Measurements from ENCODE around the gene TSPAN4. TPM values are rescaled to one million over a fixed set of nuclear protein-coding genes. Genes with fewer than 3 reads are reported as not detected.
A peak's percentile ranks its signal among the peaks of the same experiment; 100 is the strongest.

TSPAN4 gene
- total RNA-seq, 6 donors from 2014 or later: 91.3 to 181 (median 169) TPM

DNA sequence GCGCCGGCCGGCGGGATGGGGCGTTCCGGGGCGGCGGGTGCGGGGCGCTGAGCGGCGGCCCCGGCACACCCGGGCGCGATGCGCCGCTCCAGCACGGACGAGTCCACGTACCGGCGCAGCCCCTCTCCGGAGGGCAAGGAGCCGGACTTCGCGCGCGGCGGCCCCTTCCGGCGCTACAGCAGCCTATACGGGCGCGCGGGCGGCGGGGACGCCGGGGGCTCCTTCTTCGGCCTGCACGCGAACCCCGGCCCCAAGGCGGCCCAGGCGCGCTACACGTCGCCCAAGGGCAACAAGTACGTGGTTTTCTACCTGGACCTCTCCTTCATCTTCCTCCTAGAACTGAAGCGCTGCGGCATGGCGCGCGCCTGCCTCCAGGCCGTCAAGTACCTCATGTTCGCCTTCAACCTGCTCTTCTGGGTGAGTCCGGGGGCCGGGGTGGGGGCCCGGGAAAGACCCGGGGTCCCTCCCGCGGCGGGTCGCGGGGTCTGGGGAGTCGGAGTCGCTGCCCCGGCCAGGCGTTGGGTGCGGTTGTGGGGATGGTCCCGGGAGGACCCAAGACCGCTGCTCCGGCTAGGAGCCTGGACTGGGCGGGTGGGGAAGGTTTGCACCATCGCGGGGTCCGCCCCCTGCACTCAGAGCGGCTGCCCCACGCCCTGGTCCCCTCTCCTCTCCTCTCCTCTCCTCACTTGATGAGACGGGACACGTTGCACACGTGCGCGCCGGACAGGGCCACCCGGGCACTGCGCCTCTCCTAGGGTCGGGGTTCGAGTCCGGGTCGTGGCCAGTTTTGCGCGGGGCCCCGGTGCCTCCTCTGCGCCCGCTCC is 7.5 kb downstream of the TSPAN4 start:
- DNase-seq (peak in 1 of 2 donors; percentile 86), ATAC-seq (ENCODE audit: low FRiP score in 2 of 2) (no peak)
- Histone ChIP-seq H3K9me3 (no peaks in the 10 kb centered on the region), H3K27me3 (peaks cover 0 to 4% (median 0%) of the 10 kb centered on the region in 4 donors), H3K27ac (peak overlapping the region in 2 of 4 donors; percentile 58 to 61), H3K36me3 (peaks cover 0 to 25% (median 10%) of the 10 kb centered on the region in 4 donors), H3K4me3 (peak overlapping the region in 3 of 4 donors; percentile 47 to 58 (median 55)), H3K4me1 (peaks cover 38 to 61% (median 44%) of the 10 kb centered on the region in 4 donors)
- 56 to 58% methylated on average over 54 to 63 of the region's 97 CpGs for WGBS, 2 donors
- TF ChIP-seq POLR2AphosphoS5 (IDR thresholded peaks at IDR 0.05) (no peak), EP300 (IDR thresholded peaks at IDR 0.05) (no peak), POLR2A (IDR thresholded peaks at IDR 0.05) (no peak)
- TF ChIP-seq, protein P1, sequence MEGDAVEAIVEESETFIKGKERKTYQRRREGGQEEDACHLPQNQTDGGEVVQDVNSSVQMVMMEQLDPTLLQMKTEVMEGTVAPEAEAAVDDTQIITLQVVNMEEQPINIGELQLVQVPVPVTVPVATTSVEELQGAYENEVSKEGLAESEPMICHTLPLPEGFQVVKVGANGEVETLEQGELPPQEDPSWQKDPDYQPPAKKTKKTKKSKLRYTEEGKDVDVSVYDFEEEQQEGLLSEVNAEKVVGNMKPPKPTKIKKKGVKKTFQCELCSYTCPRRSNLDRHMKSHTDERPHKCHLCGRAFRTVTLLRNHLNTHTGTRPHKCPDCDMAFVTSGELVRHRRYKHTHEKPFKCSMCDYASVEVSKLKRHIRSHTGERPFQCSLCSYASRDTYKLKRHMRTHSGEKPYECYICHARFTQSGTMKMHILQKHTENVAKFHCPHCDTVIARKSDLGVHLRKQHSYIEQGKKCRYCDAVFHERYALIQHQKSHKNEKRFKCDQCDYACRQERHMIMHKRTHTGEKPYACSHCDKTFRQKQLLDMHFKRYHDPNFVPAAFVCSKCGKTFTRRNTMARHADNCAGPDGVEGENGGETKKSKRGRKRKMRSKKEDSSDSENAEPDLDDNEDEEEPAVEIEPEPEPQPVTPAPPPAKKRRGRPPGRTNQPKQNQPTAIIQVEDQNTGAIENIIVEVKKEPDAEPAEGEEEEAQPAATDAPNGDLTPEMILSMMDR (IDR thresholded peaks at IDR 0.05): no peak

DNA sequence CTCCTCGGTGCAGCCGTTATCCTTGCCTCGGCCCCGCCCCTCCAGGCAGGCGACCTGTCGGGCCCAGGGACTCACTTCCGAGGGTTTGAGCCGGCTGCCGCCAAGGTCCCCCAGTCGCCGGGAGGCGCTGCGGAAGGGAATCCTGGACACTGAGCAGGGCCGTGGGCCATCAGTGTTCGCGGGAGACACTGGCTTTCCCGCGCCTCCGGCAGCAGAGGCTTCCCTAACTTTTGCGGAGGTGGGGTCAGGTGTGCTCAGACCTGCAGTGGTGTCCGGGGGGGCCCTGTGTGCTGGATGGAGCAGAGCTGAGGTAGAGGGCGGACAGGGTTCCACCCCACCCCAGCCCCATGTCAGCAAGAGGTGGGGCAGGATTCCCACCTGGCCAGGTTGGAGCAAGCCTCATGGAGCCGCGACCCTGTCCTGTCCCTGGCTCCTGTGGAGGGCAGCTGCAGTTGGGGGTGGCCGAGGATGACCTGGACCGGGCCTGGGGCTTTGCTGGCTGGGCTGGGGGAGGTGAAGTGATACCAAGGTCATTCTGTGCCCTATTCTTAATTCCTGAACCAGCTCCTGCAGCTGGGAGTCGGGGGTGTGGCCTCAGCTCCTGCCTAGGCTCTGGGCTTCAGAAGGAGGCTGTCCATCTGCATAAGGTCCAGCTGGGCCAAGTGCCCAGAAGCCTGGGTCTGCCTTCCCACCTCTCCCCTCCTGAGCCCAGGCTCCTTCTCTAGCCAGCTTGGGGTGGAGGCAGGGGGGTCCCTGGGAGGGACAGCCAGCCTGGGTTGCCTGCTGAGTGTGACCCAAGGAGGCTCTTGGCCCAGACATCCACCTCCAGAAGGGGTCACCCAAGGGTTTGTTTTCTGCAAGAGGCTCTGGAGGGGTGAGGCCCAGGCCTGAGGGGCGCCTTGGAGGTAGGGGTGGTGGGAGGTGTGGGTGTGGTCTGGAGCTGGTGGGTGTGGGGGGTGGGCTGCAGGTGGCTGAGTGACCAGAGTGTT is 8.4 kb downstream of the TSPAN4 start:
- TF ChIP-seq, protein P1 (IDR thresholded peaks at IDR 0.05): no peak
- TF ChIP-seq EP300 (IDR thresholded peaks at IDR 0.05) (no peak), POLR2A (IDR thresholded peaks at IDR 0.05) (no peak), POLR2AphosphoS5 (IDR thresholded peaks at IDR 0.05) (no peak)
- peaks cover 0 to 29% (median 13%) of the 10 kb centered on the region in 4 donors for H3K36me3 ChIP-seq
- no peak for ATAC-seq (ENCODE audit: low FRiP score in 2 of 2)
- H3K4me1 ChIP-seq: peaks cover 29 to 53% (median 34%) of the 10 kb centered on the region in 4 donors
- no peak overlapping the region for H3K27ac ChIP-seq
- 86 to 93% methylated on average over 13 to 23 of the region's 28 CpGs for WGBS, 2 donors
- H3K27me3 ChIP-seq: peaks cover 0 to 4% (median 0%) of the 10 kb centered on the region in 4 donors
- no peak overlapping the region for H3K4me3 ChIP-seq
- peak in 1 of 2 donors; percentile 59 for DNase-seq
- H3K9me3 ChIP-seq: no peaks in the 10 kb centered on the region

DNA sequence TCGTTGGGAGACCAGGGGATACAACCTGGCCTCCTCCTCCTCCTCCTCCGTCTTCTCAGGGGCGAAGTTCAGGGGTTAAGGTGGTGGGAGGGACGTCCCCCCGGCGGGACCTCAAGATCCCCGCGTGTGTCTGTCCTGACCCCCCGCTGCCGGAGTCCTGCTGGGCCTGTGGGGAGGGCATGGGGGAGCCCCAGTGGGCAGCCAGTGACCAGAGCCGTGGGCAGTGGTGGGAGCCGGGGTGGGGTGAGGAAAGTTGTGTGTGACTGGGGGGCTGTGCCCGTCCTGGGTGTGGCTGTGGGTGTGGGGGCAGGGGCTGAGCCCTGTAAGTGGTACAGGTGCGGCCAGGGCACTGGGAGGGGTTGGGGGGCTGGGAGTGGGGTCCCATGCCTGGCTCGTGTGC is 10.1 kb downstream of the TSPAN4 start:
- no peak for TF ChIP-seq POLR2A (IDR thresholded peaks at IDR 0.05)
- TF ChIP-seq EP300 (IDR thresholded peaks at IDR 0.05): no peak
- no peak for TF ChIP-seq POLR2AphosphoS5 (IDR thresholded peaks at IDR 0.05)
- TF ChIP-seq, protein P1 (IDR thresholded peaks at IDR 0.05): no peak
- Histone ChIP-seq H3K4me1 (peaks cover 18 to 42% (median 22%) of the 10 kb centered on the region in 4 donors), H3K27ac (no peak overlapping the region), H3K9me3 (no peaks in the 10 kb centered on the region), H3K27me3 (peaks cover 0 to 4% (median 0%) of the 10 kb centered on the region in 4 donors), H3K36me3 (peaks cover 0 to 32% (median 15%) of the 10 kb centered on the region in 4 donors), H3K4me3 (no peak overlapping the region)
- 82 to 89% methylated on average over 4 to 14 of the region's 15 CpGs for WGBS, 2 donors
- DNase-seq (no peak), ATAC-seq (ENCODE audit: low FRiP score in 2 of 2) (no peak)

DNA sequence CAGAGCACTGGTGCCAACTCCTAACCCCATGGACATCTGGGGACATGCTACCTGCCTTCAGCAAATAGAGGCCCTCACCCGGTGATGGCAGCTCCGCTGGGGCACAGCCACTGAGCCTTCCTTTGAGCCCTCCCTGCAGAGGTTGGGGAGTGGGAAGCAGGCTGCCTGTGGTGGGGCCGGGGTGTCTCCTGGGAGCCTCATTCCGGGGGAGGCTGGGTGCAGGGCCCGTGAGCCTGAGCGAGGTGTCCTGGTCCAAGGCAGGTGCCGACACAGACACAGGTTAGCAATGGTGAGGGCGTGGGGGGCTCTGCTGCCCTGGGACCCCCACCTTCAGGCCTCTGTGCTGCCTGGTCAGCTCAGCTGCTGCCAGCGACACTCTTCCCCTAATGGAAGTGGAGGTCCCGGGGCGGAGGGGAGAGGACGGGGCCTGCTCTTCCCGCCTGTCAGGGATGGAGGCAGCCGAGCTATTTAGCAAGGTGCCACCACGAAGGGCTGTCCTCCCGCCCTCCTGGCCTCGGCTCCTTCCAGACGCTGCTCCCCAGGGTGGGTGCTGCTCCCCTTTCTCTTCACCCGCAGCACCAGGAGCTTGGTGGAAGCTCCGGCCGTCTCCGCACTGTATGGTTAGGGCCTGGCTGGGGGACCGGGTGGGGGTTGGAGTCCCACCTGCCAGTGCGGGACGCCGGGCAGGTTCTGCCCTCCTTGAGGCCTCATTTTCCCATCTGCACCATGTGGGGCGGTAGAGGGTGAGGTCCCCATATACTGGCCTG is 11.2 kb downstream of the TSPAN4 start:
- Histone ChIP-seq H3K27me3 (peaks cover 0 to 4% (median 0%) of the 10 kb centered on the region in 4 donors), H3K36me3 (peaks cover 0 to 32% (median 15%) of the 10 kb centered on the region in 4 donors), H3K9me3 (no peaks in the 10 kb centered on the region), H3K4me3 (no peak overlapping the region), H3K4me1 (peaks cover 7 to 42% (median 13%) of the 10 kb centered on the region in 4 donors), H3K27ac (no peak overlapping the region)
- DNase-seq (peak in 1 of 2 donors; percentile 66), ATAC-seq (ENCODE audit: low FRiP score in 2 of 2) (no peak)
- TF ChIP-seq POLR2AphosphoS5 (IDR thresholded peaks at IDR 0.05) (no peak), POLR2A (IDR thresholded peaks at IDR 0.05) (no peak), EP300 (IDR thresholded peaks at IDR 0.05) (no peak)
- TF ChIP-seq, protein P1 (IDR thresholded peaks at IDR 0.05): no peak
- WGBS, 2 donors: 91 to 92% methylated on average over 9 to 21 of the region's 27 CpGs
